Hepatocyte (in vitro differentiated cells): ENCODE results near the gene GNG7.

Source experiments
- CTCF ChIP-seq: fragments of 200-600 bp; sonication (generic); IDR thresholded peaks from 2 replicates; pipeline ENCODE4 v1.5.1; 2016; ENCODE audit warnings: antibody characterized with exemption, mild to moderate bottlenecking; ENCODE audit not compliant: poor library complexity
- EZH2 ChIP-seq: fragments of 200-600 bp; sonication (generic); IDR thresholded peaks from 2 replicates; pipeline ENCODE4 v1.6.1; 2016; ENCODE audit warnings: antibody characterized with exemption, mild to moderate bottlenecking, borderline replicate concordance
- EZH2phosphoT487 ChIP-seq: fragments of 200-600 bp; sonication (generic); IDR thresholded peaks from one replicate; pipeline ENCODE4 v1.6.1; 2018; ENCODE audit warnings: antibody characterized with exemption, mild to moderate bottlenecking, low read depth, moderate library complexity; ENCODE audit not compliant: unreplicated experiment, severe bottlenecking

GRCh38 chr19:2558543-2558942 lies 144.0 kb downstream of the GNG7 start:
- no peak for TF ChIP-seq CTCF
- no peak for TF ChIP-seq EZH2
- TF ChIP-seq EZH2phosphoT487, result no peak
